CD14-positive monocyte (primary cell): Measurements from ENCODE around the gene LRRC52. TPM values are rescaled to one million over a fixed set of nuclear protein-coding genes. Genes with fewer than 3 reads are reported as not detected.

ENCODE experiments used
- DNase-seq, 3 donors: peaks; one replicate each; pipeline ENCODE4 v3.0.0-alpha.2; 2011 to 2022
- H2AFZ ChIP-seq: 2 replicates; pipeline ENCODE4 v1.6.0; 2012; ENCODE audit warnings: mild to moderate bottlenecking, low read depth, low read length, inconsistent platforms; ENCODE audit not compliant: insufficient read depth, poor library complexity, severe bottlenecking
- H3K27ac ChIP-seq, 2 donors: 1 replicate in 1 of 2; 2 replicates in 1 of 2; pipeline ENCODE4 v1.5.1; 2012 to 2013; ENCODE audit warnings: low read length in 2 of 2, control low read depth in 1 of 2, inconsistent platforms in 1 of 2, low read depth in 1 of 2, mild to moderate bottlenecking in 1 of 2
- H3K27me3 ChIP-seq, 2 donors: one replicate each; pipeline versions ENCODE4 v1.6.0 to v1.6.1; 2011 to 2013; ENCODE audit warnings: low read length in 2 of 2; ENCODE audit not compliant: control insufficient read depth in 2 of 2, insufficient read depth in 2 of 2
- H3K36me3 ChIP-seq, 2 donors: replicated peaks in 1 of 2; 1 replicate in 1 of 2; 2 replicates in 1 of 2; pipeline versions ENCODE4 v1.5.1 to v1.6.1; 2012 to 2013; ENCODE audit warnings: low read length in 2 of 2, control low read depth in 1 of 2, inconsistent platforms in 1 of 2, mild to moderate bottlenecking in 1 of 2; ENCODE audit not compliant: insufficient read depth in 2 of 2, control insufficient read depth in 1 of 2
- H3K4me1 ChIP-seq, 2 donors: 1 replicate in 1 of 2; 2 replicates in 1 of 2; pipeline versions ENCODE4 v1.5.1 to v1.6.1; 2012 to 2013; ENCODE audit warnings: low read length in 2 of 2, control low read depth in 1 of 2, inconsistent platforms in 1 of 2, mild to moderate bottlenecking in 1 of 2, moderate library complexity in 1 of 2; ENCODE audit not compliant: insufficient read depth in 2 of 2, control insufficient read depth in 1 of 2
- H3K4me2 ChIP-seq: replicated peaks from 2 replicates; pipeline ENCODE3; 2012; ENCODE audit warnings: low read length, moderate library complexity, mild to moderate bottlenecking; ENCODE audit not compliant: poor library complexity, severe bottlenecking; ENCODE audit errors: extremely low read depth
- H3K4me3 ChIP-seq, 3 experiments: fragments of 200-600 bp in 1 of 3; sonication (generic) in 1 of 3; replicated peaks in 1 of 3; 1 replicate in 2 of 3; 2 replicates in 1 of 3; pipeline ENCODE4 v1.5.1; 2011 to 2013; ENCODE audit warnings: low read length in 3 of 3, mild to moderate bottlenecking in 3 of 3, control low read depth in 2 of 3, low read depth in 2 of 3, inconsistent platforms in 1 of 3, moderate library complexity in 1 of 3
- H3K79me2 ChIP-seq: 2 replicates; pipeline ENCODE4 v1.6.0; 2012; ENCODE audit warnings: mild to moderate bottlenecking, control low read depth, inconsistent platforms, low read length, moderate library complexity; ENCODE audit not compliant: insufficient read depth
- H3K9ac ChIP-seq: 2 replicates; pipeline ENCODE4 v1.6.0; 2017; ENCODE audit warnings: low read length, mild to moderate bottlenecking; ENCODE audit not compliant: insufficient read depth, poor library complexity, severe bottlenecking
- H3K9me3 ChIP-seq, 2 donors: replicated peaks in 1 of 2; 1 replicate in 1 of 2; 2 replicates in 1 of 2; pipeline versions ENCODE4 v1.5.1 to v1.6.1; 2012 to 2013; ENCODE audit warnings: low read length in 2 of 2, control low read depth in 1 of 2; ENCODE audit not compliant: control insufficient read depth in 1 of 2, insufficient read depth in 1 of 2
- H4K20me1 ChIP-seq: 2 replicates; pipeline ENCODE4 v1.6.0; 2012; ENCODE audit warnings: mild to moderate bottlenecking, low read length, control low read depth, moderate library complexity; ENCODE audit not compliant: insufficient read depth
- H3K27ac Mint-ChIP-seq, 7 donors: one replicate each; pipeline ENCODE4 v1.8.0; 2020; ENCODE audit warnings: mild to moderate bottlenecking in 7 of 7, mixed read lengths in 7 of 7, moderate library complexity in 6 of 7, inconsistent platforms in 2 of 7
- H3K27me3 Mint-ChIP-seq, 3 donors: one replicate each; pipeline ENCODE4 v1.8.0; 2021 to 2022; ENCODE audit warnings: low read depth in 3 of 3, mild to moderate bottlenecking in 3 of 3, mixed read lengths in 3 of 3, moderate library complexity in 3 of 3, inconsistent platforms in 1 of 3
- H3K36me3 Mint-ChIP-seq, 2 donors: one replicate each; pipeline ENCODE4 v1.8.0; 2020; ENCODE audit warnings: mixed read lengths in 2 of 2, inconsistent platforms in 1 of 2, mild to moderate bottlenecking in 1 of 2
- H3K4me1 Mint-ChIP-seq: one replicate; pipeline ENCODE4 v1.8.0; 2020; ENCODE audit warnings: mild to moderate bottlenecking, mixed read lengths
- H3K4me3 Mint-ChIP-seq, 2 donors: one replicate each; pipeline ENCODE4 v1.8.0; 2020; ENCODE audit warnings: mild to moderate bottlenecking in 2 of 2, mixed read lengths in 2 of 2, moderate library complexity in 1 of 2
- H3K9me3 Mint-ChIP-seq, 7 donors: one replicate each; pipeline ENCODE4 v1.8.0; 2020 to 2022; ENCODE audit warnings: mixed read lengths in 7 of 7, mild to moderate bottlenecking in 6 of 7, moderate library complexity in 6 of 7, inconsistent platforms in 2 of 7
- WGBS: methylation state at CpG from one replicate; pipeline ENCODE4 v1.1.5; 2013; ENCODE audit warnings: missing lambda C conversion rate; ENCODE audit not compliant: insufficient coverage; 5-methylcytosine and 5-hydroxymethylcytosine counted together
- intact Hi-C, 2 donors: fragments of 100-400 bp; cut with micrococcal nuclease; formaldehyde crosslinking; loops; one replicate each; pipeline versions ENCODE4 v1.15.0 to v1.15.1; 2023
- polyA plus RNA-seq, 3 donors: library from polyadenylated mRNA; depleted of rRNA in 1 of 3; unstranded in 2 of 3; stranded (reverse) in 1 of 3; fragments of 300-500 nt in 2 of 3; fragments of >200 nt in 1 of 3; fragmentation: Illumina TruSeq in 2 of 3; gene quantifications; 1 replicate in 2 of 3; 2 replicates in 1 of 3; pipeline ENCODE4 v1.2.3, GENCODE V29; 2012 to 2021
- TF ChIP-seq, protein P1 (sequence below): fragments of 200-600 bp; IDR thresholded peaks from one replicate; pipeline ENCODE4 v1.8.0; 2022; ENCODE audit warnings: antibody characterized with exemption, mild to moderate bottlenecking

Gene LRRC52
- polyA plus RNA-seq, 3 donors: not detected

DNA sequence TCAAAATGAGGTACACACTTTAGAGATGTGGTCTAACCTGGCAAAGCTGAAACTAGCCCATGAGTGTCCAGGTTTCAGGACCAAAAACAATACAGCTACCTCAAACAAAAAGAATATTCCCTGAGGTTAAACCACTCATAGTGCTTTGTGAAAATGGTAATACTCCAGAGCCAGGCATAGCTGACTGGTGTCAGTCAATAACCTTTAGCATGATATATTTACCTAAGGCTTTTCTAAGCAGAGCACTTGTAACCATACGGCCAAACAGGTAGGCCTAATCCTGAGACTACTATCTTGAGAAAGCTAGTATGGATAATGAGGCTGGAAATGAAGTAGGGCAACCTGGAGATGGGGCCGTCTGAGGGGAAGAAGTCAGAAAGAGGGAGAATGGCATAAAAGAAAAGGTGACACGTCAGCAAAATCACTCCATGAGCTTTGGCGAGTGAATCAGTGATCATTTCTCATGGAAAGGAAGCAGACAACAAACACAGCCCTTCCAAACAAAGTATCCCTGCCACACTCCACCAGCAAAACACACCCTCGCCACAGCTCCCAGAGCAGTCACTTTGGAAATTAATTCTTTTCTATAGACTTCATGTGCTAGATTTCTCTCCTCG is 1.7 kb upstream of the LRRC52 start:
- Histone ChIP-seq H3K9ac (no peak overlapping the region), H3K4me3 (no peak overlapping the region), H3K27me3 (peaks cover 9 to 26% of the 10 kb centered on the region in 2 donors), H3K9me3 (no peaks in the 10 kb centered on the region), H4K20me1 (no peaks in the 10 kb centered on the region), H2AFZ (no peak overlapping the region), H3K4me2 (no peak overlapping the region), H3K4me1 (peaks cover 11 to 13% of the 10 kb centered on the region in 2 donors), H3K36me3 (no peaks in the 10 kb centered on the region), H3K79me2 (no peaks in the 10 kb centered on the region), H3K27ac (no peak overlapping the region)
- WGBS: 100% methylated on average over 1 of the region's 6 CpGs
- peaks cover 28 to 44% (median 39%) of the 10 kb centered on the region in 3 donors for H3K27me3 Mint-ChIP-seq
- H3K27ac Mint-ChIP-seq: peak overlapping the region in 1 of 7 donors; percentile 82
- no peaks in the 10 kb centered on the region for H3K36me3 Mint-ChIP-seq
- no peak for DNase-seq
- no peak overlapping the region for H3K4me3 Mint-ChIP-seq
- peaks cover 8% of the 10 kb centered on the region for H3K4me1 Mint-ChIP-seq
- peaks cover 0 to 6% (median 0%) of the 10 kb centered on the region in 7 donors for H3K9me3 Mint-ChIP-seq
- intact Hi-C loops: no loop called here
- TF ChIP-seq, protein P1, sequence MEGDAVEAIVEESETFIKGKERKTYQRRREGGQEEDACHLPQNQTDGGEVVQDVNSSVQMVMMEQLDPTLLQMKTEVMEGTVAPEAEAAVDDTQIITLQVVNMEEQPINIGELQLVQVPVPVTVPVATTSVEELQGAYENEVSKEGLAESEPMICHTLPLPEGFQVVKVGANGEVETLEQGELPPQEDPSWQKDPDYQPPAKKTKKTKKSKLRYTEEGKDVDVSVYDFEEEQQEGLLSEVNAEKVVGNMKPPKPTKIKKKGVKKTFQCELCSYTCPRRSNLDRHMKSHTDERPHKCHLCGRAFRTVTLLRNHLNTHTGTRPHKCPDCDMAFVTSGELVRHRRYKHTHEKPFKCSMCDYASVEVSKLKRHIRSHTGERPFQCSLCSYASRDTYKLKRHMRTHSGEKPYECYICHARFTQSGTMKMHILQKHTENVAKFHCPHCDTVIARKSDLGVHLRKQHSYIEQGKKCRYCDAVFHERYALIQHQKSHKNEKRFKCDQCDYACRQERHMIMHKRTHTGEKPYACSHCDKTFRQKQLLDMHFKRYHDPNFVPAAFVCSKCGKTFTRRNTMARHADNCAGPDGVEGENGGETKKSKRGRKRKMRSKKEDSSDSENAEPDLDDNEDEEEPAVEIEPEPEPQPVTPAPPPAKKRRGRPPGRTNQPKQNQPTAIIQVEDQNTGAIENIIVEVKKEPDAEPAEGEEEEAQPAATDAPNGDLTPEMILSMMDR: no peak

DNA sequence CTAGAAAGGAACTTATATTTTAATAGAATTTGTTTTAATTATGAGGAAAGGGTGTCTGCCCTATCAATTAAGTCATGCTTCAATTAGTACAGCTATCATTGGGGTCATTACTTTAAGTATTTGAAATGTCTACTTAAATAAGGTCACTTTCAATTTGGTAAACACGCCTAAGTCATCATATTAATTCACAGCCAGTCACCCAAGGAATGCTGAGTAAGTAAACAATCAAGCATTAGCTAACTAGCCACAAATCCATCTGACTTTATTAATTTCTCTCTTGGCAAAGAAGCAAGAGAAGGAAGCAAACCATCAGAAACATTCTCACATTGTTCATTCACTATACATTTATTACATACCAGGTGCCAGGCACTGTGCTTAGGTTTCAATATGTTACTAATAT is 1.2 kb upstream of the LRRC52 start:
- Histone ChIP-seq H3K27ac (no peak overlapping the region), H3K4me1 (peaks cover 6 to 8% of the 10 kb centered on the region in 2 donors), H3K79me2 (no peaks in the 10 kb centered on the region), H3K9me3 (no peaks in the 10 kb centered on the region), H3K36me3 (no peaks in the 10 kb centered on the region), H3K4me3 (no peak overlapping the region), H4K20me1 (no peaks in the 10 kb centered on the region), H3K27me3 (peaks cover 9 to 28% of the 10 kb centered on the region in 2 donors), H2AFZ (no peak overlapping the region), H3K9ac (no peak overlapping the region), H3K4me2 (no peak overlapping the region)
- no peak overlapping the region for H3K4me3 Mint-ChIP-seq
- no peaks in the 10 kb centered on the region for H3K36me3 Mint-ChIP-seq
- H3K27ac Mint-ChIP-seq: no peak overlapping the region
- peaks cover 3% of the 10 kb centered on the region for H3K4me1 Mint-ChIP-seq
- DNase-seq: no peak
- H3K27me3 Mint-ChIP-seq: peaks cover 27 to 44% (median 39%) of the 10 kb centered on the region in 3 donors
- intact Hi-C loops: no loop called here
- TF ChIP-seq, protein P1: no peak
- WGBS: no CpG with 5 or more reads among the region's 1 CpG
- peaks cover 0 to 5% (median 0%) of the 10 kb centered on the region in 7 donors for H3K9me3 Mint-ChIP-seq
